GM19238 (cell line): ENCODE results near the gene RAP1B.
A peak's percentile ranks its signal among the peaks of the same experiment; 100 is the strongest.

Source experiments
- DNase-seq: peaks from one replicate; pipeline ENCODE4 v3.0.0; 2011; ENCODE audit warnings: low spot score; ENCODE audit not compliant: insufficient read length

The RAP1B gene

DNA sequence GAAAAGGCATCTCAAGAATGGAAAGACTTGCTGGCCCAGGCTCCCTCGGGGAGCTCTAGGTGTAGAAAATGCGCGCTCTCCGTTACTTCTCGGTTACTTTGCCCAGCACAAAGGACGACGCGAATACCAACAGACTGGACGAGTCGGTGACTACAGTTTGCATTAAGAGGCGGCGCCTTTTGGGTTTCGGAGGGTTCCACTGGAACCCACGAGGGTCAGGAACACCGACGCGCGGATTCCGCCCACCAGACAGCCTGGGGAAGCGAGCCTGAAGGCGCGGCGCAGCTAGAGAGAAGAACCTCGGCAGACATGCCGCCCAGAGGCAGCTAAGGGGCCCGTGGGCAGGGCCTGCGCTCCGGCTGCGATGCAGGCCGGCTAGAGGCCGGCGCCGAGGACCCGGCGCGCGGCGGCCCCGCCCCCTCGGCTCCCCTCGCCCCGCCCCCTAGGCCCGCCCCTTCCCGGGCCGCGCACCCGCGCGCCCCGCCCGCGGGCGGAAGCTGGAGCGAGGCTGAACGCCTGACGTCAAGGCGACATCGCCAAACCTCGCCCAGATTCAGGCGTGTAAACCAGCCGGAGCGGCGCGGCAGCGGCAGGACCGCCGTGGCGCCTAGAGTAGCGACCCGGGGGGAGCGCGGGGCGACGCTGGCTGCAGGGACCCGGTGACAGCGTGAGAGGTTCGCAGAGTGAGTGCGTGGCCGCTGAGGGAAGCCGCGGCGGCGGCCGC is at the start of gene RAP1B:
Gene RAP1B, plus strand, starts transcription at position 530 of the 724 bp plus-strand sequence. CDS start 37,826 bp downstream, outside the sequence.
- peak; percentile 90 for DNase-seq

GRCh38 chr12:68561830-68562229 is 48.9 kb upstream of the RAP1B start:
- no peak for DNase-seq

DNA sequence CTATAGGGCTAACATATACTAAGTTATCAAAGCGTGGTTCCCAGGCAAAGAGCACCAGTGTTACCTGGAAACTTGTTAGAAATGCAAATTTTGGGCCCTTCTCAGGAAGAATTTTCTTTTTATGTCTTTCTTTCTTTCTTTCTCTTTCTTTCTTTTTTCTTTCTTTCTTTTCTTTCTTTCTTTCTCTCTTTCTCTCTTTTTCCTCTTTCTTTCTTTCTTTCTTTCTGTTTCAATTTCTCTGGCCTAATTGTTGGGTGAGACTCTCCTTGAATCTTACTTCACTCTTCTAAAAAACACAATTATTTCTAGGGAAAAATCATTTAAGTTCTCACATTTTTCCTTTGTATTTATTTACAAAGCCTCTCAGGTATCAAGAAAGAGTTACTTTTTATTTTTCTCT is 46.5 kb upstream of the RAP1B start:
- DNase-seq: no peak

DNA sequence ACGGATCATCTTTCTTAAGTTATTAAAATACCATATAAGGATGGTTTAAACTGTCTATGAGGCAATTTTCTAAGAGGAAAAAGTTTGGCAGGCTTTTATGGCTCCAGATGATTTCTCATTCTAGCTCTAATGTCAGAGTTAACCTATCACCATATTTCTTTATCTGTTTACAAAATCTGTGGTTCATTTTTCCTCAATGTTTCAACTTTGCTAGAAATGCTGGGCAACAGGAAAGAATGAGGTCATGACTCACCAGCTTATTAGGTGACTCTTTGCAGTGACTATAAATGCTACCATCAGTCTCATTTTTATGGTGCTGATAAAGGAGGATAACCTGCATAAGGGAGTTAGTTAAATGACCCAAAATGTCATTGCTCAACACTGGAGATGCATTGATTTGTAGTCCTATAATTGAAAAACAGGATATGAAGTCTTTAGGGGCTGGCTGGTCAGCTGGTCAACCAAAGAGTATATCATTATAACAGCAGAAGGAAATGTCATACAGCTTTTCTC is 45.3 kb upstream of the RAP1B start:
- no peak for DNase-seq

DNA sequence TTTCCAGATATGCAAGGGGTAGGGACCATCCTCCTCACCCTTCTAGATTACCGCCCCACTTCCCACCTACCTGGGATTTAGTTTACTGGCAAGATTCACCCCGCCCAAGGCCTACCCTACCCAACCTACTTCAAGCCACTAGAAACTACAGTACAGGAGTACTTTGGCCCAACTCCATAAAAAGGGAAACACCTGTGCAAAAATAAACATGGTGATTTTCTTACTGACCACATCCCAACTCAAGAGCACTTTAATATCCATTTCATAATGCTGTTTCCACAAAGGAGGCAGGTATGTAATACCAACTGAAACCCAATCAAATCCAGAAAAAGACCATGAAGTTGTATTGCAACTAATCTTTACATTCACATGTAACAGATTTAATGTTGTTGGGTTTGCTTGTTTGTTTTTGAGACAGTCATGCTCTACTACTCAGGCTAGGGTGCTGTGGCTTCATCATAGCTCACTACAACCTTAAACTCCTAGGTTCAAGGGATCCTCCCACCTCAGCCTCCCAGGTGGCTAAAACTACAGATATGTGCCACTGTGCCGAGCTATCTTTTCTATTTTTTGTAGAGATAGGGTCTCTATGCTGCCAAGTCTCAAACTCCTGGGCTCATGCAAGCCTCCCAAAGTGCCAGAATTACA is 41.7 kb upstream of the RAP1B start:
- DNase-seq: no peak

- DNase-seq: no peak
These were observed 38.0 kb upstream of the RAP1B start for GRCh38 chr12:68572661-68573060.

- no peak for DNase-seq
These were observed 37.3 kb upstream of the RAP1B start for GRCh38 chr12:68573406-68573805.

DNA sequence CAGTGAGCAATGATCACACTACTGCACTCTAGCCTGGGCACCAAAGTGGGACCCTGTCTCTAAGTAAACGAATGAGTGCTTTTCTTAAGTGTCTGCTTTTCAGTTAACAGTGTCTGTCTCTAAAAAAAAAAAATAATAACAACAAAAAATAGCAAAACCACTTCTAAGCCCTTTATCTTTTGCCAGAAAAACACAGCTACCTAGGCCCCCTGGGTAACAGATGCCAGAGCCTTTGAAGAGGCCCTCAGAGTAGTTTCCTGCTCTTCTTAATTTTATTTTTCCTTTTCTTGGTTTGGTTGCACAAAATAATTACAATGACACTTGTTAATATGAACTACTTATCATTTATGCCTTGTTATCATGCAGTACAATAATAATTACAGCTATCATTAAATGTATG is 32.8 kb upstream of the RAP1B start:
- DNase-seq: no peak

DNA sequence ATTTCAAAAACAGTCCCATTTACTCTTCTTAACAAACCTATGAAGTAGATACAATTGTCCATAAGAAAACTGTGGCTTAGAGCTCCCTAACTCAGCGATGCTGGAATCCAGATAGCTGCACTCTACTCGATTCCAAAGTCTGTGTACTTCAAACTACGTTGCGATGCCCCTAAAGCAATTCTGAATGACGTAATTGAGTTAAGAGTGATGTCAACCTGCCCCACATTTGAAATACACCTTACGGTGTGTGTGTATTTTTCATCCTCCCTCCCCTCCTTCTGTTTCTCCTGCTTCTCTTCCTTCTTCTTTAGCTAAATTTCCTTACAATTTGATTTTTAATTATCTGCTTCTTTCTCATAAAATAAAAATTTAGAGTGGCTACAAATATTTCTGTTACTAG is 31.9 kb upstream of the RAP1B start:
- no peak for DNase-seq

GRCh38 chr12:68579254-68579653 is 31.4 kb upstream of the RAP1B start:
- no peak for DNase-seq

GRCh38 chr12:68580911-68581310 is 29.8 kb upstream of the RAP1B start:
- no peak for DNase-seq

- no peak for DNase-seq
These were observed 28.8 kb upstream of the RAP1B start for GRCh38 chr12:68581926-68582325.

GRCh38 chr12:68585966-68586365 is 24.7 kb upstream of the RAP1B start:
- no peak for DNase-seq

DNA sequence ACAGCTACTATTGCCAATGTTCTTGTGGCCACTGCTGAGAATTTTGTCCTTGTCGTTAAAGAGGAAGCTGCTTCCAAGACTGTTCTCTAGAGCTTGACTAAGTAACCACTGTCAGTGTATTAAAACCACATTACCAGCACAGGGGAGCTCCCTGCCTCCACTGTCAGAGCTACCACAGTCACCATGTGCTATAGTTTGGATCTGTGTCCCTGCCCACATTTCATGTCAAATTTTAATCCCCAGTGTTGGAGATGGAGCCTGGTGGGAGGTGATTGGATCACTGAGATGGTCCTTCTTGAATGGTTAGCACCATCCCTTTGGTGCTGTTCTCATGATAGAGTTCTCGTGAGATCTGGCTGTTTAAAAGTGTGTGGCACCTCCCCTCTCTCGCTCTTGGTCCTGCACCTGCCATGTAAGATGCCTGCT is 23.2 kb upstream of the RAP1B start:
- DNase-seq: no peak

GRCh38 chr12:68589194-68589593 is 21.5 kb upstream of the RAP1B start:
- no peak for DNase-seq

- DNase-seq: peak; percentile 16
These were observed 18.8 kb upstream of the RAP1B start for GRCh38 chr12:68591734-68592418.

- no peak for DNase-seq
These were observed 15.5 kb upstream of the RAP1B start for GRCh38 chr12:68595241-68595640.

DNA sequence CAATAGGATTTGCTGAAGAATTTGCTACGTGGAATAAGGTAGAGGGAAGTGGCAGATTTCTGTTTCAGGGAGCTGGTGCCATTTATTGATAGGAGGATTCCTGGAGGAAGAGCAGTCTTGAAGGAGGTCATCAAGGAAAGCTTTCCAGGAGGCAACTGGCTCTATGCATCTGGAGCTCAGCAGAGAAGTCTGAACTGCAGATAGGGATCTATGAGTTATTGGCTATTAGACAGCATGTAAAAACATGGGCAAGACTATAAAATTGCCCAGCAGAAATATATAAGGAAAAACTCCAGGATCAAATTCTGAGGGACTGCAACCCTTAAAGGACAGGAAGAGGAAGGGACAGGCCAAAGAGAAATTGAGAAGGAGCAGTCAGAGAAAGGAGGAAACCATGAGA is 8.9 kb upstream of the RAP1B start:
- DNase-seq: no peak

- no peak for DNase-seq
These were observed 8.0 kb upstream of the RAP1B start for GRCh38 chr12:68602720-68603119.

- DNase-seq: no peak
These were observed 2.5 kb upstream of the RAP1B start for GRCh38 chr12:68608191-68608590.

DNA sequence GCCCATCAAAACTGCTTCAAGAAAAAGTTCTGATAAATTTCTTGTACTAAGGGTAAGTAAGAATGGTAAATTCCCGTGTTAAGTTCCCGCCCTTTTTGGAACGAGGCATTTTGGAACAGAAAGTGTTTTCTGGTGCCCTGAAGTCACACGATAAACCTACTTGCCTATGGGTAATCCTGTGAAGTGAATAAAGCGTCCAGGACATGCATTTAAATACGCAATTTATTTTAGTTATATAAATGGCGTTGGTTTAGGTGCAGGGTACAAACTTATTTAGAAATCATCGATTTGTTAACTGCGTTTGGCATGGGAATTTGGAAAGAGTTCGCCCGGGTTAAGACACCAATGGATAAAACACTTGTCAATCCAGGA is 715 bp upstream of the RAP1B start:
- DNase-seq: no peak

DNA sequence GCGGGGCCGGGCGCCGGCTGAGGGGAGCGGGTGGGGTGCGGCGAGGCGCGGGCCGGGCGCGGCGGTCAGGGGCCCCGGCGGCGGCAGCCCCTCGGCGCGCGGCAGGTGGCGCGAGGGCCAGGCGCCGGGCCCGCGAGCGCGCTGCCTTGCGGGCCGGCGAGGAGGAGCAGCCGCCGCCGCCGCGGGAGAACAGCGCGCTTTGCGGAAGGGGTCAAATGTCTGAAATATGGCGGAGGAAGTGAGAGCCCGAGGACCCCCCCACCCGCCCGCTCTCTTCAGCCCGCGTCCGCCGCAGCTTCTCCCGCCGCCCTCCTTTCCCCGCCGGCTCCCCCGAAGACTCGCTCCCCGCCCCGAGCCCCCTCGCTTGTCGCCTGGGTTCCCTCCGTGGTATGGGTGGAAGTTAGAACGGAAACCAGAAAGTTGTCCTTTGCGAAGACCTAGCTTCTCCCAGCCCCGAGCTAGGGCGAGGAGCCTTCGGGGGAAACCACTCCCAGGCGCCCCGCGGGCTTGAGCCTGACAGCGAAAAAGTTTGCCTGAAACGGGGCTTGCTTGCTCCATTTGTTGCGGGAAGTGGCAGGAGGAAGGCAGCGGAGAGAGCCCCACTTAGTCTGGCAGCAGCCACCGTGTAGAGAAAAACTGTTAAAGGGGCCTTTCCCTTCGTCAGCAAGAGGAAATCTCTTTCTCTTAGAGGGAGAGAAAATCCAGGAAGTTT is 551 bp downstream of the RAP1B start:
- peak; percentile 45 for DNase-seq
